Stimulated activated CD4-positive, alpha-beta T cell treated with anti-CD3 and anti-CD28 coated beads, Interleukin-4, amount 100 ng/mL, for 24 hours (primary cell): Measurements from ENCODE around the gene KCNQ2.

Source experiments
- DNase-seq: peaks from one replicate; pipeline ENCODE4 v3.0.0-alpha.2; 2020

The KCNQ2 gene

GRCh38 chr20:63432577-63433325 lies 39.7 kb downstream of the KCNQ2 start:
- no peak for DNase-seq

GRCh38 chr20:63431944-63432343 lies 40.5 kb downstream of the KCNQ2 start:
- no peak for DNase-seq

DNA sequence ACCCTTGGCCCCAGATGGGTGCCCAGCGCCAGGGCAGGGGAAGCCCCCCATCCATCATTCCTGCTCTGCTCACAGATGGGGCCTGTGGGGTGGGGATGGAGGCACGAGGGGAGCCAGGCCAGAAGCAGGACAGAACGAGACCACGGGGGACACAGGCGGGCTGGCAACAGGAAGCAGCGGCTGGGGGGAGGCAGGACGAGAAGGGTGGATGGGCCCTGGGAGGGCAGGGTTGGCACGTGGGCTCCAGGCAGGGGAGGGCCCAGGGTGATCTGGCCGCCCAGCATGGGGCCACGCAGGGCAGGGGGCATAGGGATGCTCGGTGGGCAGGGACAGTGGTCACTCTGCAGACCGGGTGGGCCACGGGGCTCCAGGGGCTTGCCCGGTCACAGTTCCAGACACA lies 41.6 kb downstream of the KCNQ2 start:
- no peak for DNase-seq

GRCh38 chr20:63429992-63430391 lies 42.5 kb downstream of the KCNQ2 start:
- DNase-seq = no peak

GRCh38 chr20:63428906-63429575 lies 43.4 kb downstream of the KCNQ2 start:
- DNase-seq = no peak

DNA sequence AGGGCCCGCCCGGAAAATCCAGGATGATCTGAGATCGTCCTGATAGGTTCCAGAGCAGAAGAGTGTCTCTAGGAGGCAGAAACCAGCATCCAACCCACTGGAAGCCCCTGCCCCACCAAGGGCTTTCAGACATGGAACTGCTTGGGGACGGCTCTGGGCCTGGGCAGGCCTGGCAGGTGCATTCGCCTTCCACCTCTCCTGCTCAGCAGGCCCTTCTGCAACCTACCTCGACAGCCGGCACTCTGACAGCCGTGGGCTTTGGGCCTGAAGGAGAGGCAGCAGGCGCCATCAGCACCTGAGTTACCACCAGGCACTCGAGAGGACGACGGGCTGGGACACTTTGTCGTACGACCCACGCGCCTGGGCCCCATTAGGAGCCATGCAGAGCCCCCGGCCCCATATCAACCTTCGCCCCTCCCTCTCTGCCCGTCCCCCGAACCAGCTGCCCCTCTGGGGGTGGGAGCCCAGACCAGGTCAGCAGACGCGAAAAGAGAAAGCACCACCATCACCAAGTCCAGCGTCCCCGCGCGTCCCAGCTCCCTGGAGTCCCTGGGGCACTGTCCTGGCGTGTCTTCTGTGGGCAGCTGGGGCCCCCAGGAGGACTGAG lies 44.6 kb downstream of the KCNQ2 start:
- DNase-seq = no peak

DNA sequence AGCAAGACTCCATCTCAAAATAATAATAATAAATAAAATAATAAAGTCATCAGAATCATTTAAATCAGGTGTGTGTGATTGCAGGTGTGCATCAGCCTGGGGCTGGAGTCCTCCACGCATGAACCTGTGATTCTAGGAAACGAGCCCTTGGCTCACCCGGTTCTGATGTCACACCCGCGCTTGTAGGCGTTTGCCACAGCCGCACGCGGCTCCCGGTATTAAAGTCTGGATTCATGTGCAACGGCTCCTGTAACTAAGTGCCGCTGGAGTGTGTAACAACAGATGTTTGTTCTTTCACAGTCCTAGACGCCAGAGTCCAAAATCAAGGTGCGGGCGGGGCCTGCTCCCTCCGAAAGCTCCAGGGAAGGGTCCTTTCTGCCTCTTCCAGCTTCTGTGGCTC lies 45.2 kb downstream of the KCNQ2 start:
- DNase-seq = no peak

- no peak for DNase-seq
Measured at GRCh38 chr20:63425846-63426485, 46.5 kb downstream of the KCNQ2 start.

DNA sequence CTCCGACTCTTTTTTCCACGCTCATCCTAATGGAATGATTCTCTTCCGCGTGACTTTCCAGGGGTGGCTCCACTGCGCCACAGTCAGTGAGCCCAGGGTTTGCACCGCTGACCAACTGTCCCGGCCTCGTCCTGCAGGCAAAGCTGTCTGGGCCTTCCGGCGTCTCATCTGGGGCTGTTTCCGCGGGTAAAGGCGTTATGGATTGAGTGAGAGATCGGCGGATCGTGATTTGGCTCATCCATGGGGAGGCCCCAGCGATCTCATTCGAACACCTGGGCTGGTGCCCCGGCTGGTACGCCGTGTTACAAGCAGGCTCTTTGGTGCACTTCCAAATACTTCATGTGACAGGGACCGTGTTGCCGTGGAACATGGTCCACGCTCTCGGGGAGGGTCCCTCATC lies 47.8 kb downstream of the KCNQ2 start:
- no peak for DNase-seq

DNA sequence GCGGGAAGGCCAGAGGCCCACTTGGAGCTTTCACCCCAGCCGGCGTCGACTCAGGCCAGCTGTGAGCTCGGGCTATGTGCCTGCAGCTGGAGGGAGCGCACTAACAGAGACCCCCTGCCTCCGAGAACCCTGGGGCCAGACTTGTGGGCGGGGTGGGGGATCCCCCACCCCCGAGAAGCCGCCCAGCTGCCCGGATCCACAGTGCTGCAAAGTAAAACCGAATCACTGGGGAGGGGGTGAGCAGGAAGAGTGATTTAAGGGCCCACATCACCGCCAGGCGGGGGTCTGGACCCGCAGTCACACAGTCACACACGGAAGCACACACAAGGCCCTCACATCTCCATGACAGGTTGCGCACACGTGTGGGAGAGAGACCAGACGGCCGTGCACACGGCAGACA lies 48.7 kb downstream of the KCNQ2 start:
- no peak for DNase-seq

DNA sequence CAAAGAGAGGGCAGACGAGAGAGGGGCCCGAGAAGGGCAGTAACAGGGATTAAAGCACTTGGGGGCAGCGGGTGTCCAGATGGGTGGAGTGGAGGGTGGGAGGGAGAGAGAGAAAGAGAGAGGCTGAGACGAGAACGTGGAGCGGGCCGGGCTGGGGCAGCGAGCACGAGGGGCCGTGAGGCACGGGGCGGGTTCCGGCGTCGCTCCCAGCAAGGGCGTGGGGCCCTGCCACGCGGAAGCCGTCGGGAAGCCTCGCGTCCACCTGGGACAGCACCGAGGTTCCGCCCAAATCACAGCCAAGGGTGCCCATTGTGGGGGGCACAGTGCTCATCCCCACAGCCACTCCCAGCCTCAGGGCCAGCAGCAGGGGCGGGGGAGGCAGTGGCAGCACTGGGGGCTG lies 49.8 kb downstream of the KCNQ2 start:
- DNase-seq = no peak

GRCh38 chr20:63421913-63422312 lies 50.5 kb downstream of the KCNQ2 start:
- no peak for DNase-seq

GRCh38 chr20:63421094-63421692 lies 51.3 kb downstream of the KCNQ2 start:
- DNase-seq = no peak

- DNase-seq = no peak
Measured at GRCh38 chr20:63420359-63421093, 51.9 kb downstream of the KCNQ2 start.

GRCh38 chr20:63419299-63419698 lies 53.2 kb downstream of the KCNQ2 start:
- DNase-seq = no peak

GRCh38 chr20:63418617-63419016 lies 53.8 kb downstream of the KCNQ2 start:
- DNase-seq = no peak

GRCh38 chr20:63417738-63418120 lies 54.7 kb downstream of the KCNQ2 start:
- no peak for DNase-seq

DNA sequence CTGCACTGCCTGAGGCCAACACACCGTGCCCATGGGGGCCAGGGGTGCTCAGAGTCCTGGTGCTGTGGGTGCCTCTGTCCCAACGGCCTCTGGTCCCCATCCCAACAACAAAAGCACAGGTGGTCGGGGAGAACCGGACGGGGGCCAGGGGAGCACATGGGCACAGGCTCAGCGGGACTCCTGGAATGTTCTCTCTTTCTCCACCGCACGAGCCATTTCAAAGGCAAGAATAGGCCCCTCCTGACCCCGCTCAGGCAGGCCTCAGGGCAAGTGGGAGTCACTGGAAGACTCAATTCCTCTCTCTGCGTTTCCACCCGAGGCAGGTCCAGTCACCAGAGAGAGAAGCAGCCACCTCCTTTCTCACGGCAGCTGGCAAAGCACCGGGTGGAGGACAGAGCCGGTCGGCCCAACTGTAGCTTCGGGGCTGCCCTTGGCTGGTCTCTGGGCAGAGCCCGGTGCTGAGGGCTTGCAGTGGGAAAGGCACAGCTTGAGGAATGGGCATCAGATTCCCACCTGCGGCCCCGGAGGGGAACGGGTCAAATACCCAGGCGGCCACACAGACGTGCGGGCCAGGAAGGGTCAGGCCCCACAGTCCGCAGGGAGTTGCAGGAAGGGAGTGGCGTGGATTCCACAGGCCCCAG lies 55.2 kb downstream of the KCNQ2 start:
- DNase-seq = no peak

- no peak for DNase-seq
Measured at GRCh38 chr20:63416631-63417030, 55.8 kb downstream of the KCNQ2 start.

GRCh38 chr20:63415647-63416391 lies 56.6 kb downstream of the KCNQ2 start:
- no peak for DNase-seq

- no peak for DNase-seq
Measured at GRCh38 chr20:63414720-63415430, 57.6 kb downstream of the KCNQ2 start.
